Activated CD4-positive, CD25-positive, alpha-beta regulatory T cell treated with anti-CD3 and anti-CD28 coated beads, Interleukin-2, amount 50 U/mL, for 24 hours (primary cell): ENCODE results near the gene RBCK1.

Experiments
- ATAC-seq, 2 donors: fragments of 150-1000 bp; cut with Tn5 transposase; one replicate each; pipeline ENCODE4 v1.10.0; 2021; ENCODE audit warnings: mild to moderate bottlenecking in 1 of 2, moderate library complexity in 1 of 2

The RBCK1 gene

GRCh38 chr20:419556-420165 lies 11.6 kb downstream of the RBCK1 start:
- ATAC-seq: no peak

- ATAC-seq: no peak
Observed at GRCh38 chr20:420166-420620, 12.1 kb downstream of the RBCK1 start.

GRCh38 chr20:420721-421574 lies 12.8 kb downstream of the RBCK1 start:
- ATAC-seq: no peak

- ATAC-seq: no peak
Observed at GRCh38 chr20:421685-422250, 13.7 kb downstream of the RBCK1 start.

GRCh38 chr20:426566-426965 lies 18.5 kb downstream of the RBCK1 start:
- ATAC-seq: no peak

GRCh38 chr20:427401-427800 lies 19.3 kb downstream of the RBCK1 start:
- ATAC-seq: no peak

- ATAC-seq: no peak
Observed at GRCh38 chr20:427849-428657, 20.0 kb downstream of the RBCK1 start.

GRCh38 chr20:428658-429200 lies 20.6 kb downstream of the RBCK1 start:
- ATAC-seq: no peak

- ATAC-seq: no peak
Observed at GRCh38 chr20:430091-430999, 22.2 kb downstream of the RBCK1 start.

- no peak for ATAC-seq
Observed at GRCh38 chr20:431012-431904, 23.2 kb downstream of the RBCK1 start.

- ATAC-seq: no peak
Observed at GRCh38 chr20:432208-432607, 24.1 kb downstream of the RBCK1 start.

- no peak for ATAC-seq
Observed at GRCh38 chr20:432677-433299, 24.7 kb downstream of the RBCK1 start.

- peak; percentile 88 to 89 for ATAC-seq
Observed at GRCh38 chr20:433300-433975, 25.3 kb downstream of the RBCK1 start.

GRCh38 chr20:434221-434620 lies 26.1 kb downstream of the RBCK1 start:
- no peak for ATAC-seq

- ATAC-seq: no peak
Observed at GRCh38 chr20:434661-435419, 26.7 kb downstream of the RBCK1 start.

GRCh38 chr20:435558-435957 lies 27.5 kb downstream of the RBCK1 start:
- ATAC-seq: no peak

- ATAC-seq: no peak
Observed at GRCh38 chr20:436476-436875, 28.4 kb downstream of the RBCK1 start.

- ATAC-seq: no peak
Observed at GRCh38 chr20:437787-438486, 29.8 kb downstream of the RBCK1 start.
